Tibial nerve (tissue), 3 donors: Measurements from ENCODE around the gene KCNQ1.

Experiments
- CTCF ChIP-seq, 5 experiments: fragments of 200-600 bp in 3 of 5; fragments of 450-650 bp in 2 of 5; sonication (generic) in 3 of 5; IDR thresholded peaks; one replicate each; pipeline ENCODE4 v1.5.1; 2016 to 2019; ENCODE audit warnings: antibody characterized with exemption in 5 of 5, mild to moderate bottlenecking in 3 of 5, moderate library complexity in 2 of 5
- POLR2A ChIP-seq, 2 donors: fragments of 450-650 bp; IDR thresholded peaks; one replicate each; pipeline ENCODE4 v1.6.1; 2017; ENCODE audit warnings: antibody characterized with exemption in 2 of 2, mild to moderate bottlenecking in 2 of 2, moderate library complexity in 2 of 2

- TF ChIP-seq CTCF (IDR thresholded peaks at IDR 0.05), result no peak
- no peak for TF ChIP-seq POLR2A (IDR thresholded peaks at IDR 0.05)
These were observed 19.9 kb upstream of the KCNQ1 start for GRCh38 chr11:2424811-2425495.
